Measurements from ENCODE around the gene HPS4.
"Not testable (repeated sequence)": the region's sequence is repeated elsewhere in the genome, so short reads cannot be mapped to it uniquely, and the experiment has no call there.

Gene HPS4

DNA sequence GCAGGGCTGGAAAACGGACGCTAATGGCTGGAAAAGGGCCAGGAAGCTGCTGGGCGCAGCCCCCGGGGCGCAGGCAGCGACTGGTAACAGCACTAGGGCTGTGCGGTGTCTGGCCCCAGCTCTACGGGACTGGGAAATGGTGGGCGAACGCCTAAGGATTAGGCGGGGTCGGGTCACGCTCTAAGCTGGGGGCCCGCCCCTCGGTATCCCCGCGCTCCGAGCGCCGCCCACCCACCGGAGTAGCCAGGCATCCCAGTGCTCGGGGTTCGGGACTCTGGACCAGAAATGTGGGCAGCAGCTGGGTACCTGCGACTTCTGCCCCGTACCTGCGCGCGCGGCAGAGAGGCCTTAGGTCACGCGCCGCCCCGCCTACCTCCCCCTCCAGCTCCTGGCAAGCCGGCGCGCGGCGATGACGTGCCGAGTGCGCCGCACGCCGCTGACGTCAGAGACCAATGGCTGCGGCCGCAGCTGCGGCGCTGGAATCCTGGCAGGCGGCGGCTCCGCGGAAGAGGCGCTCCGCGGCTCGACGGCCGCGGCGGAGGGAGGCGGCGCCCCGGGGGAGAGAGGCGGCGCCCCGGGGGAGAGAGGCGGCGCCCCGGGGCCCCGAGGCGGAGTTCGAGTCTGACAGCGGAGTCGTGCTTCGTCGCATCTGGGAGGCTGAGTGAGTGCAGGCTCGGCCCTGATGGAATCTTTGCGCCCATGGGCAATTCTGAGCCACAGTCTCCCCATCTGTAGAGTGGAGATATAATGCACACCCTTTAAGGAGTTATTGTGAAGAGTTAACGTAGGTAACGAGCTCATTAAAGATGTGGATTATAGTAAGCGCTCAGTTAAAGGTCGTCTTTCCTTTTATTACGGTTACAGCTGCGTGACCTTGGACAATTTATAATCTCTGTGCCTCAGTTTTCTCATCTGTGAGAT lies at the start of gene HPS4, which contains the start of gene SRRD:
Gene HPS4 (minus strand): TSS at position 345 of the 921 bp plus-strand sequence. CDS start 2,021 bp downstream, outside the sequence.
Gene SRRD (plus strand): TSS at position 439 of the 921 bp plus-strand sequence. CDS start 14 bp downstream, at position 453.
- peak within 1 kb of the TSS; percentile 100 for H3K4me3 ChIP-seq (ENCODE audit: low read depth, low read length)
- TF ChIP-seq POLR2A (IDR thresholded peaks at IDR 0.05; ENCODE audit: extremely low read depth, insufficient read length) = peak; percentile 72
- TF ChIP-seq, protein P1, sequence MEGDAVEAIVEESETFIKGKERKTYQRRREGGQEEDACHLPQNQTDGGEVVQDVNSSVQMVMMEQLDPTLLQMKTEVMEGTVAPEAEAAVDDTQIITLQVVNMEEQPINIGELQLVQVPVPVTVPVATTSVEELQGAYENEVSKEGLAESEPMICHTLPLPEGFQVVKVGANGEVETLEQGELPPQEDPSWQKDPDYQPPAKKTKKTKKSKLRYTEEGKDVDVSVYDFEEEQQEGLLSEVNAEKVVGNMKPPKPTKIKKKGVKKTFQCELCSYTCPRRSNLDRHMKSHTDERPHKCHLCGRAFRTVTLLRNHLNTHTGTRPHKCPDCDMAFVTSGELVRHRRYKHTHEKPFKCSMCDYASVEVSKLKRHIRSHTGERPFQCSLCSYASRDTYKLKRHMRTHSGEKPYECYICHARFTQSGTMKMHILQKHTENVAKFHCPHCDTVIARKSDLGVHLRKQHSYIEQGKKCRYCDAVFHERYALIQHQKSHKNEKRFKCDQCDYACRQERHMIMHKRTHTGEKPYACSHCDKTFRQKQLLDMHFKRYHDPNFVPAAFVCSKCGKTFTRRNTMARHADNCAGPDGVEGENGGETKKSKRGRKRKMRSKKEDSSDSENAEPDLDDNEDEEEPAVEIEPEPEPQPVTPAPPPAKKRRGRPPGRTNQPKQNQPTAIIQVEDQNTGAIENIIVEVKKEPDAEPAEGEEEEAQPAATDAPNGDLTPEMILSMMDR (IDR thresholded peaks at IDR 0.05; ENCODE audit: low read depth, low read length) = no peak
- TF ChIP-seq, protein P2, sequence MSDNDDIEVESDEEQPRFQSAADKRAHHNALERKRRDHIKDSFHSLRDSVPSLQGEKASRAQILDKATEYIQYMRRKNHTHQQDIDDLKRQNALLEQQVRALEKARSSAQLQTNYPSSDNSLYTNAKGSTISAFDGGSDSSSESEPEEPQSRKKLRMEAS (IDR thresholded peaks at IDR 0.05; ENCODE audit: low read depth, low read length) = peak; percentile 57
- peak; percentile 31 for TF ChIP-seq MYC (IDR thresholded peaks at IDR 0.05; ENCODE audit: low read depth, low read length)

DNA sequence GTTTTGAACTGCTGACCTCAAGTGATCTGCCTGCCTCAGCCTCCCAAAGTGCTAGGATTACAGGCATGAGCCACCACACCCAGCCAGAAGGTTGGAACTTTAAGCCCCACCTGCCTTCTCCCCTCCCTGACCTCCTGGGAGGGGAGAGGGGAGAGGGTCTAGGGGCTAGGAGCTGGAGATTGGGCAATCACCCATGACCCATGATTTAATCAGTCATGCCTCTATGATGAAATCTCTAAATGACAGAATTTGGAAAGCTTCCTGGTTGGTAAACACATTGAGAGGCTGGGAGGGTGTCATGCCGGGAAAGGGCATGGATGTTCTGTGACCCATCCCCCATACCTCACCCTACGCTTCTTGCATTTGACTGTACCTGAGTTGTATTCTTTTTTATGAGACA lies 45.8 kb upstream of the HPS4 start:
- DNase-seq (ENCODE audit: low read depth) = peak; percentile 74
- TF ChIP-seq POLR2A (IDR thresholded peaks at IDR 0.05; ENCODE audit: extremely low read depth, insufficient read length) = no peak
- TF ChIP-seq, protein P2 (IDR thresholded peaks at IDR 0.05; ENCODE audit: low read depth, low read length) = no peak
- TF ChIP-seq, protein P1 (IDR thresholded peaks at IDR 0.05; ENCODE audit: low read depth, low read length) = no peak
- TF ChIP-seq MYC (IDR thresholded peaks at IDR 0.05; ENCODE audit: low read depth, low read length) = no peak
- no peak overlapping the region for H3K4me3 ChIP-seq (ENCODE audit: low read depth, low read length)

More for the DNA sequence above, at the start of gene HPS4, which contains the start of gene SRRD:
- DNase-seq (ENCODE audit: low read depth) = peak; percentile 92

DNA sequence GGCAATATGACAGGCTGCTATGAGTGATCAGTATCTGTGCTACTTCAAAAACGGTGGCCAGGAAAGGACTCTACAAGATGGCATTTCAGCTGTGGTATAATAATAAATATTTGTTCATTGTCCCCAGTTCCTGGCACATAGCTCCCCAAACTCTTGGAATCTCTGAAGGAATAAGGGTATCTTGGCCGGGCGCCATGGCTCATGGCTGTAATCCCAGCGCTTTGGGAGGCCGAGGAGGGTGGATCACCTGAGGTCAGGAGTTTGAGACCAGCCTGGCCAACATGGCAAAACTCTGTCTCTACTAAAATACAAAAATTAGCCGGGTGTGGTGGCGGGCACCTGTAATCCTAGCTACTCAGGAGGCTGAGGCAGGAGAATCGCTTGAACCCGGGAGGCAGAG lies 44.9 kb upstream of the HPS4 start:
- H3K4me3 ChIP-seq (ENCODE audit: low read depth, low read length); DNase-seq (ENCODE audit: low read depth): not testable (repeated sequence)

DNA sequence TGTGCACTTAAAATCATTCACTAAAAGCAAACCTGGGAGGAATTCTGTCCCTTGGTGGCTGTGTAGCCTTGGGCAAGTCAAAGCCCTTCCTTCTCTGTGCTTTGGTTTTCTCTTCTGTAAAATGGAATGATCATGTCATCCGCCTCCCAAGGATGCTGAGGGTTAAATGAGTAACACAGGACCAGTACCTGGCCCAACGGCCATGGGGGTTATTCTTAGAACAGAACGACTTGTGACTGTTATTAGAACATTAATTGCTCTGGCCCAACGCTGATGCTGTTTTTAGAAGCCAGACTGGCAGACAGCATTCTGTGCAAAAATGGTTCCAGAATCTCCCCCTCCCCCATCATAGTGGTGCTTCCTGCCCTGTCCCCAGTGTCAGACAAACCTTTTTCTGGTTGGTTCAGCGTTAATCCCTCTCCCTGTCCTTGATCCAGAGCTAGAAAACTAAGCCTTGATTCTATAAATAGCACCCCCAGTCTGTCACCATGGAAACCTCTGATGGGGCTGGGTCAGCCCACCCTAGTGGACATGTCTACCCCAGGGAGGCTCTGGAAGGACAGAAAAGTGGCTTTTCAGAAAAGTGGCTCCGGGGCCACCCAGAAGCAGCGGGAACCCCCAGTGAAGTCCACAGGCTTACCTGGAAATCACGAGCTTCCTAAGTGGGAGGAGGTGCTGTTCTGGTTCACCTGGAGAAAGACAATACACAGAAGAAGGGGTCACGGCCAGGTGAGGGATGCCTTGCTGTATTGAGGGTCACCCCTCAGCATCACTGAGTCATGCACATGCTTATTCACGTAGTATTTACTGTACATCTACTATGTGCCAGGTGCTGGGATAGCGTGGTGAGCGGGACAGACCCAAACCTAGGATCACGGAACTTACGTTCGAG lies 44.2 kb upstream of the HPS4 start:
- DNase-seq (ENCODE audit: low read depth) = no peak
- TF ChIP-seq, protein P1 (IDR thresholded peaks at IDR 0.05; ENCODE audit: low read depth, low read length) = no peak
- no peak for TF ChIP-seq POLR2A (IDR thresholded peaks at IDR 0.05; ENCODE audit: extremely low read depth, insufficient read length)
- TF ChIP-seq, protein P2 (IDR thresholded peaks at IDR 0.05; ENCODE audit: low read depth, low read length) = no peak
- TF ChIP-seq MYC (IDR thresholded peaks at IDR 0.05; ENCODE audit: low read depth, low read length) = no peak

DNA sequence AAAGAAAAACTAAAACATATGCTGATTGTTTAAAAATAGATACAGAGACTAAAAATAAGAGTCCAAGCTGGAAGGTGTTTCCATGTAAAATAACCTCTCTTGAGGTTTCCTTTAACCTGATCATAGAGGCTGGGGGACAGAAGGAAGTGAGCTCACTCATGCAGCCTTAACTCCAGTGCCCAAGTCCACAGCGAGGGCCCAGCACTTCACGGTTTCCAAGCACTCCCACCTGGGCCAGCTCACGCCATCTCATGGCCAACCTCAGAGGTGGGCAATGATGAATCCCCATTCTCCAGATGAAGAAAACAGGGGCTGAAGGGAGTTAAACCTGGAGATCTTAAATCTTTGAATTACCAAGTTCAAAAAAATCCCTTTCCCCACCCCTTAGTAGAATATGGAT lies 43.6 kb upstream of the HPS4 start:
- DNase-seq (ENCODE audit: low read depth) = no peak
- H3K4me3 ChIP-seq (ENCODE audit: low read depth, low read length) = no peak overlapping the region
- TF ChIP-seq, protein P2 (IDR thresholded peaks at IDR 0.05; ENCODE audit: low read depth, low read length) = no peak

More for the DNA sequence above, 44.2 kb upstream of the HPS4 start:
- H3K4me3 ChIP-seq (ENCODE audit: low read depth, low read length) = no peak overlapping the region

DNA sequence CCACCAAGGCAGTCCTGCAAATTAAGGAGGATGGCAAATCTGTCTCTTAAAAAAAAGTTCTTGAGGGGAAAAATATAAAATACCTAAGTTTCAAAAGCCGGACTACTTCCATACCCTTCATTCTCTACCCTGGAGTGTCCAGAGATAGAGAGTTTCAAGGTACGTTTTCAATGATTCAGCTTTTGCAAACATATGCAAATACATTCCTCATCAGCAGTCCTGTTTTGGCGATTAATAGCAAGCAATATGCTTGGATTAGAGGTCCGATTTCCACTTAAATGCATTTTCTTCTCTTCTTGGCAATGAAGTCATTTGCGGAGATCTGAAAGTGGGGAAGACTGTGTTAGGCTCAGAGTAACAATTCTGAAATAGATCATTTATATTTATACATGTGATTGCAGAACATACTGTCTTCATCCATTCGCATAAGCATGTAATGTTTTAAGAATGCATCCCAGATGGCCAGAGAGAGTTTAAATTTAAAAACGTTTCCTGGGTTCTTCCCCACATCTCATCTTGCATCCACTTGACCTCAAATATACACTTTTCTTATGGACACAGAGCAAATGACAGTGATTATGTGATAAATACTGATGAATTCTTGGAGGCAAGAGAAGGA lies 42.5 kb upstream of the HPS4 start:
- DNase-seq (ENCODE audit: low read depth) = no peak
- TF ChIP-seq, protein P1 (IDR thresholded peaks at IDR 0.05; ENCODE audit: low read depth, low read length) = no peak
- TF ChIP-seq POLR2A (IDR thresholded peaks at IDR 0.05; ENCODE audit: extremely low read depth, insufficient read length) (no peak), MYC (IDR thresholded peaks at IDR 0.05; ENCODE audit: low read depth, low read length) (no peak)
- TF ChIP-seq, protein P2 (IDR thresholded peaks at IDR 0.05; ENCODE audit: low read depth, low read length) = no peak
- H3K4me3 ChIP-seq (ENCODE audit: low read depth, low read length) = no peak overlapping the region

All from NB4 (cell line).